ENCODE data around the gene RPS10.

The RPS10 gene

DNA sequence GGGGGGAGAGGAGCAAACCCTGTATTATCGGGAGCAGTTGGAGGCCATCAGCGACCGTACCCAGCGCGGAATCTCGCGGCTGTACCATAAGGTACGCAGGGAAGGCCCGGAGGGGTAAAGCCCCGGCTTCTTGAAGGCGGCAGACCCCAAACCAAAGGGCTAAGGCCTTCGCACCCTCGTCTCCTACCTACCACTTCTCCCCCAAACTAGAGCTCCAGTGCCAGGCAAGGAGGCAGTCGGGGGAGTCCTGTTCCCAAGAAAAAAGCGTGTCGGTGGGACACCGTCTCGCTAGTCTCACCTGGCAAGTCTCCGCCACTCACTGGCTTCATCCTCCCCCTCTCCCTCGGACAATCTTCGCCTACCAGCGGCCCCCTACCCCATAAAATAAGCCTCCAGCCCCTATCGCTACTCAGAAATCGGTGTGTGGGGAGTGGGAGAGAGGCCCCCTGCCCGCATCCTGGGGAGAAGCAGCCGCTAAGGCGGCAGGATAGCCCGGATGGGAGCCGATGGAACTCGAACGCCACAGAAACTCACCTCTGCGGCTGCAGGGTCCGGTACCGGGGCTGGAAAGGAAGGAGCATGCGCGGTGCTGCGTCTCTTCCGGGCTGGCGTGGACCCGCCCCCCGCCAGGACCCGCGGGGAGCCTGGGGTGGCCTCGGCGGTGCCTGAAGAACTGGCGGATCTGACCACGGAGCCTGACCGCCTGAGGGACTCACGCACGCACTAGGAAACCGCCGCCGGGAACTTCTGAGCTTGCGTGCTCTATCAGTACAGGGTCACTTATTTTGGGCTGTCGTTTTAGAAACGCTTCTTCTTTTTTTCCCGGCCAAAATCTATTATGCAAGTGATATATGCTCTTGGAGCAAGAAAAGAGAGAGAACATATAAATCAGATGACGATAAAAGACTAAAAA is at the start of gene RPS10:
Gene RPS10, minus strand, starts transcription at position 572 of the 913 bp plus-strand sequence. CDS start 848 bp downstream, outside the sequence.
- peak; percentile 84 for DNase-seq (ENCODE audit: low read depth)

DNA sequence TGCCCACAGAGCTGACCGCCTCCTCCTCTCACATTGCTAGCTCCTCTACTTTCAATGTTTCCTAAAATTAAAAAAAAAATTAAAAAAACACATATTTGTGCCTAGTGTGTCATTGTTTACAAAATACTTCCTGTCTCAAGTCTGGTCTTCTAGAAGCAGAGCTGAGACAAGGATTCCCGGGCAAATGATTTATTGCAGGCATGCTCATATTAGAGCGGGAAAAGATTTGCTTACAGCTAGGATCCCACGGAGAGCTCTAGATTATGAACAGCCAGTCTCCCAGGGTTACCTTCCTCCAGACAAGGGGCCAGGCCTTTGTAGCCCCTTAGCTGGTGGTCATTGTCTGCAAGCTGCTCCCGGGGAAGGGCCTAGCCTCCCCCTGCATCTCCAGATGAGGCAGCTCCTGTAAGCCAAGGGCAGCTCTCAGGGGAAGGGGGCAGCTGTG is 49.4 kb upstream of the RPS10 start:
- no peak for DNase-seq (ENCODE audit: low read depth)

GRCh38 chr6:34474754-34475153 is 48.9 kb upstream of the RPS10 start:
- no peak for DNase-seq (ENCODE audit: low read depth)

DNA sequence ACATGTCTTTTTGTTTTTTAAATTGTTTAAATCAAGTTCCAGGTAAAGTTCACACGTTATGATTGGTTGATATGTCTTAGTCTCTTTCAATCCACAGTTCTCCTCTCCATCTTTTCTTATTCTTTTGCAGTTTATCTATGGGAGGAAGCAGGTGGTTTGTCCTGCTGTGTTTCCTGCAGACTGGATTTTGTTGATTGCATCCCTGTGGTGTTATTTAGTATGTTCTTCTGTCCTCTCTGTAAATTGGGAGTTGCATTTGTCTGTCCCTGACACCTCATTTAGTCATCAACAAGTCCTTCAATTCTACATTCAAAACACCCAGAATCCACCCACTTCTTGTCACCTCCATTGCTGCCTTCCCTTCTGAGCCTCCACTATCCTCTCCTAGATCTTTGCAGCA is 48.1 kb upstream of the RPS10 start:
- DNase-seq (ENCODE audit: low read depth) = no peak

- DNase-seq (ENCODE audit: low read depth) = no peak
Observed at GRCh38 chr6:34472425-34472824, 46.6 kb upstream of the RPS10 start.

GRCh38 chr6:34469499-34469898 is 43.6 kb upstream of the RPS10 start:
- no peak for DNase-seq (ENCODE audit: low read depth)

DNA sequence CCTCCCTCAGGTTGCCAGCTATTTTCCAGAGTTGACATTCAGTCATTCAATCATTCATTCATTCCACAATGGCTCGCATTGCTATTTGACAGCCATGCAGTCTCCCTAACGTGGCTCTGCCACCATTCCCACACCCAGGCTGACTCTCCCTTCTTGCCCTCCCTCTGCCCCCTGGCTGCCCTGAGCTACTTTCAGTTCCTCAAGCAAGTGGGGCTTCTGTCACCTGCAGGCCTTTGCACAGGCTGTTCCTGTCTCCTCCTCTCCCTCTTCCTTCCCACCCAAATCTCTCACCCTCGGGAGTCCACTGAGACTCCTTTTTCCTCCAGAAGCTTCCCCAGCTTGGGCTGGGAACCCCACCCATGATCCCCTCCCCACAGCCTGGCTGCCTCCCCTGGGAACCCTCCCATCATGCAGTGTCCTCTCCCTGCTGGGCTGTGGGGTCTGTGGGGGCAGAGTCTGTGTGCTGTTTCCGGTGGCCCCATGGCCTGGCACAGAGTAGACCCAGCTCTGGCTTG is 42.6 kb upstream of the RPS10 start:
- DNase-seq (ENCODE audit: low read depth) = no peak

GRCh38 chr6:34466242-34467185 is 40.6 kb upstream of the RPS10 start:
- DNase-seq (ENCODE audit: low read depth) = no peak

GRCh38 chr6:34465531-34466241 is 39.8 kb upstream of the RPS10 start, which contains the start of gene PACSIN1:
Gene PACSIN1 (plus strand): TSS chr6:34466076. CDS start chr6:34526306, 60,230 bp downstream.
- no peak for DNase-seq (ENCODE audit: low read depth)

DNA sequence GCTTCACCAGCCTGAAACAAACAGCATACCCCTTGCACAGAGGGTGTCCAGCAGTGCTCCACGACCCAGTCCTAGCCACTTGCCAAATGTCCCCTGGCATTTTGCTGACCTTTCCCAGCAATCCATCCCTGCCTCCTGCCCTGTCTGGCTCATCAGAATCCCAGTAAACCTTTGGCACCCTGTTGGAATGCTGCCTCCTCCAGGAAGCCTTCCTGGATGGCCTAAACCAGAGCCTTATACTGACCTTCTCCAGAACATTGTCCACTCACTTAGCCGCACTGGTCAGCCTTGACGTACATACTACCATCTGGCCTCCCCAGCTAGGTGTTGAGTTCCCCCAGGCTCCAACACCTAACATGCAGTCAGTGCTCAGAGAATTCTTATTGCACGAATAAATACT is 38.0 kb upstream of the RPS10 start:
- no peak for DNase-seq (ENCODE audit: low read depth)

DNA sequence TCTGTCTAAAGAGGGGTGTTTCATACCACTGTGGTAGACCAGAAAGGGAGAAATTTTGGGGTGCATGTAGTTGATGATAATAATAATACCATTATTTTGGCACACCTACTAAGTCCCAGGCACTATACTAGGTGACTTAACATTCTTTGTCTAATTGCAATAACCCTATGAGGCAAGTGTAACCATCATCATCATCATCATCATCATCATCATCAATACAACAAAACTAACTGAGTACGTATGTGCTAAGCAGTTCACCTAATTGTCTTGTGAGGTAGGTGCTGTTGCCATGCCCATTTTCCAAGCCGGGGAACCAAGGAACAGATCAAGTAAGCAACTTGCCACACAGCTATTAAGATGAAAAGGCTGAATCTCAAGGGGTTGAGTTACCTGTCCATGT is 37.4 kb upstream of the RPS10 start:
- no peak for DNase-seq (ENCODE audit: low read depth)

DNA sequence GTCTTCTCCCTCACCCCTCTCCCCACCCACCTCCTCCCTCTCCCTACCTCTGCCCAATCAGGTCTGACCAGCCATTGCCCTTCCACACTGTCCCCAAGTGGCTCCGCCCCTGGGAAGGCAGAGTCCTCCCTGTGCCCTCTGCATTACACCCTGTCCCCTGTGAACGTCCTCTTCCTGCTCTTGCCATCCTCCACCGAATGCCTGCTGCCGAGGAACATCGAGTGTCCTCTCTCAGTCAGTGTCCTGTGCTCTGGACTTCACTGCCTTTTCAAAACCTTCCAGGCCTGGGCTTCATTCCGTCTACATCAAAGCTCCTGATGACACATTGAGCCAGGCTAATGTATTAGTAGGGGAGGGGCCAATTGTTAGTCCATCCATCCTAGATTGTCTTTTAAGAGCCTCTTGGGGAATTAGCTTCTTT is 36.7 kb upstream of the RPS10 start:
- DNase-seq (ENCODE audit: low read depth) = no peak

DNA sequence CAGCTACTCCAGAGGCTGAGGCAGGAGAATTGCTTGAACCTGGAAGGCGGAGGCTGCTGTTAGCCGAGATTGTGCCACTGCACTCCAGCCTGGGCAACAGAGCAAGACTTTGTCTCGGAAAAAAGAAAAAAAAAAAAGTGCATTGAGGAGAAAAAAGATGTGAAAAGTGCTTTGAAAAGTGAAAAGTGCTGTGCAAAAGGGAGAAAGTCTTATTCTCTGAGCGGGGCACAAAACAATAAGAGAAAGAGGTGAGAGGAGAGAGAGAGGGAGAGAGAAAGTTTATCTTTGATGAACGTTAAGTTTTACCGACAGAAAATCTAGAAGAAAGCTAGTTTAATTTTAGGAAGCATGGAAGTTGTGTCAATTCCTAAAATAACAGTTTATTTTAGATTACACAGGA is 36.1 kb upstream of the RPS10 start:
- no peak for DNase-seq (ENCODE audit: low read depth)

DNA sequence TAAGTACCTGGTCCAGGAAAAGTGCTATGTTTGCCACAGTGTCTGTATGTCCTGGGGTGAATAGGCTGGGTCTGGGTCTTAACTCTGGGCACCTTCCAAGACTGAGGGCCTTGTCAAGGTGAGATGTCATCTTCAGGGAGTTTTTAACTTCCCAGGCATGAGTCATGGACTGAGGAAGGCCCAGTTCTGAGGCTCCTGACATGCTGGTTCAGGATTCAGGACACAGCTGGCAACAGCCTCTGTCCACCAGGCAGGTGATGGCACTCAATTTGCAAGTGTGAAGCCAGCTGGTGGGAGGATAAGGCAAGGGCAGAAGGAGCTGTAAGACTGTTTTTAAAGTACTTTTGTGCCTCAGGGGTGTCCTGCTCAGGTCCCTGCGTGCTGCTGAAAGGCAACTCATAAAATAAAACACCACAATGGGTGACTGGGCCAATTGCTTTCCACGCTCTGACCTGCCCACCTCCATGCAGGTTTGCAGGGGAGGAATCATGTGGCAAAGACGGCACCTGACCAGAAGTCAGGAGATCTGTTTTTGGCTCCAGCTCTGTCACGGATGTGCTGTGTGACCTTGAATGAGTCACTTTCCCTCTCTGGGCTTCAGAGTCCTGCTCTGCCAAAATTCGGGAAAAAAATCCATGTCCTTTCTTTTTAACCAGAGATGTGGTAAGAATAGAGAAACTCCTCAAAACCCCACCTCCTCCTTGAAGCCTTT is 35.1 kb upstream of the RPS10 start:
- no peak for DNase-seq (ENCODE audit: low read depth)

DNA sequence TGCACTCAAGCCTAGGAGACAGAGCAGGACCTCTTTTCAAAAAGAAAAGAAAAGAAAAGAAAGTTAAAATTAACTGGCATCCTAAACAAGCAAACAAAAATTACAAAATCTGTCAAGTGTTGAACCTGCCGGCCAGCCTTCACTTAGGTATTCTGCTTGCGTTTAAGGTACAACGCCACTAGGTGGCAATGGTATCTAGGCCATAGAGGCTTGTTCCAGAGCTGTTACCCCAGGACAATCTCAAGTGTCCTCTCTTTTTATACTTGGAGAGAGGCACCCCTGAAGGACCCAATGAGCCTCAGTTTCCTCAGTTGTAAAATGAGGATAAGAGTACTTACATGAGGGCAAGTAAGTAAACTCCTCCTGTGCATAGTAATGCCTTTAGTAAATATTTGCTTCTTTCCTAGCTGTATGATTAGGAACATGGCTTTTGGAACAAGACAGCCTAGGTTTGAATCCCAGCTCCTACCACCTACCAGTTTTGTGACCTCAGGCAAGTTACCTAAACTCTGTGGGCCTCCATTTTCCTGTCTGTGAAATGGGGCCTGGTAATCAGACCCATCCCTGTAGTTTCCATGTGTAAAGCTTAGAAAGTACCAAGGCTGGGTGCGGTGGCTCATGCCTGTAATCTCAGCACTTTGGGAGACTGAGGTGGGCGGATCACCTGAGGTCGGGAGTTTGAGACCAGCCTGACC is 34.2 kb upstream of the RPS10 start:
- no peak for DNase-seq (ENCODE audit: low read depth)

DNA sequence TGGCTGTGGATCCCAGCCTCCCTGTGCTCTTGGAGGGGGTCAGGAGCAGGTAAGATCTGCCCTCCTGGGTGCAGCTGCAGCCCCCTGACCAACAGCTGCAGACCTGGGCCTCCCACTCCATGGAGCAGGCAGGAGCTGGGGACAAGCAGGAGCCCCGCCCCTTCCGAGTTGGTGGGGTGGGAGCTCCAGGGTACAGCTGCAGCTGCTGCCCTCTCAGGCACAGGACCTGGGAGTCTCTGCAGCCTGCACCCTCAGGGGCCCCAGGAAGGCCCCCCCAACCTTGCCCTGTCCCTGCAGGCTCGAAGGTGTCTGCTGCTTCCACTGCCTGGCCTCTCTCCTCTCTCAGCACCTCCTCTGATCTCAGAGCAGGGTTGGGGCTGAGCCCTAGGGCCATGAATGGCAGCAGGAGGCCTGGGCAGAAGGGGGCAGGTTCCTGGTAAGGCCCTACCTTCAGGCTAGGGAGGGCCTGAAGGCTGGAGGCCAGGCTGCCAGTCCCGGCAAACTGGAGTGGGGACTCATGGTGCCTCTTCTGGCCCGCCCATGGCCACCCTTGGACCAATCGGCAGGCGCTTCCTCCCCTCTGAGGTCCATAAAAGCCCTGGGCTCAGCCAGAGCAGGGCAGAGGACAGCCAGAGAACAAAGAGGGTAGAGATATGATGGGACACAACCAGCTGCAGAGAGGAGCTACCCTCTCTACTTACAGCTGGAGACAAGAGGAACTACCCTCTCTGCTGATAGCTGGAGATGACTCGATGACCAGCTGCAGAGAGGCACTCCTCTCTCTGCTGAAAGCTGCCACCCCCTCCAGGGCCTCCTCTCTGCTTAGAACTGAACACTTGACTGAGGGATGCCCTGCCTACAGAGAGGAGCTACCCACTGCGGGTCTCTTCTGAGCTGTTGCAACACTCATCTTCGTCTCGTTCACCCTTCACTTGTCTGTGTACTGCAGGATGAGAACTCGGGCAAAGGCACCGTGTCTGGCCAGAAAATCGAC is 32.2 kb upstream of the RPS10 start:
- DNase-seq (ENCODE audit: low read depth) = no peak

DNA sequence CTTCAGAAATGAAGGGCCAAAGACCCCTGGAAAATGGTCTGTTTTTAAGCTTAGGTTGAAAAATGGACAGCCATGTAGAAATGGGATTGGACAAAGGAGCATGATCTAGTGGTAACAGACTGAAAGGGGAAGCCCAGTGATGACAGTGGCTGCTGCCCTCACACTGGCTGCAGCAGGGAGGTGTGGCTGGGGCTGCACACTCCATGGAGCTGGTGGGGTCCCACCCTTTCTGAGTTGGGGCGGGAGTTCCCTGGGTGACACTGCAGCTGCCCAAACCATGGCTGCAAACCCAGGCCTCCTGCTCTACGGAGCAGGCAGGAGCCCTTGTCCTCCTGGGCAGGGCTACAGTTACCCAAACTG is 31.5 kb upstream of the RPS10 start:
- DNase-seq (ENCODE audit: low read depth) = no peak

- no peak for DNase-seq (ENCODE audit: low read depth)
Observed at GRCh38 chr6:34455831-34456230, 30.0 kb upstream of the RPS10 start.

DNA sequence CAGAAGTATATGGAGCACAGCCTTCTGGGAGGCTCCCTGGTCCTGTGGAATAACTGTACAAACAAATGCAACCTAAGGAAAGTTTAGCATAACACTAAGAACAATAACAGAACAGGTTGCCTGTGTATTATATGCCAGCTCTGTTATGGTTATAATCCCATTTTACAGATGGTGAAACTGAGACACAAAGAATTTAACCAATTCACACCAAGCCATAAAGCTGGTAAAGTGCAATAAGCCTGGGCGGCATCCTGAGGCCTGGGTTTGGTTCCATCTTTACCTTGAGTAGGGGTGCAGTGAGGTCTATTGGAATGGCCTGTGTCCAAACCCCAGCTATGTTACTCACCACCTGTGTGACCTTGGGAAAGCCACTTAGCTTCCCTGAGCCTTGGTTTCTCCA is 25.3 kb upstream of the RPS10 start:
- no peak for DNase-seq (ENCODE audit: low read depth)

Data from stimulated activated CD8-positive, alpha-beta memory T cell treated with anti-CD3 and anti-CD28 coated beads, Interleukin-7, amount 100 ng/mL, for 24 hours (primary cell).